HG03571 (cell line): ENCODE data around the gene N4BP2L1.

ENCODE experiments used
- ATAC-seq: cut with Tn5 transposase; IDR thresholded peaks from one replicate; pipeline ENCODE4 v1.9.1; 2021; ENCODE audit not compliant: unreplicated experiment

Gene N4BP2L1

GRCh38 chr13:32432856-32433255 lies 4.9 kb upstream of the N4BP2L1 start:
- no peak for ATAC-seq

- no peak for ATAC-seq
These were observed 3.4 kb upstream of the N4BP2L1 start for GRCh38 chr13:32431361-32431760.

GRCh38 chr13:32430018-32430747 lies 2.3 kb upstream of the N4BP2L1 start:
- ATAC-seq: no peak

- ATAC-seq: no peak
These were observed 1.5 kb upstream of the N4BP2L1 start for GRCh38 chr13:32429433-32429909.

- ATAC-seq: no peak
These were observed 877 bp upstream of the N4BP2L1 start for GRCh38 chr13:32428581-32429432.

- peak; percentile 17 for ATAC-seq
These were observed 709 bp downstream of the N4BP2L1 start for GRCh38 chr13:32426990-32427851.

GRCh38 chr13:32426191-32426989 lies 1.5 kb downstream of the N4BP2L1 start:
- peak; percentile 38 for ATAC-seq

- ATAC-seq: no peak
These were observed 2.8 kb downstream of the N4BP2L1 start for GRCh38 chr13:32425158-32425557.

- no peak for ATAC-seq
These were observed 4.3 kb downstream of the N4BP2L1 start for GRCh38 chr13:32423592-32423991.

GRCh38 chr13:32419862-32420261 lies 8.1 kb downstream of the N4BP2L1 start:
- ATAC-seq: no peak

GRCh38 chr13:32417995-32418394 lies 9.9 kb downstream of the N4BP2L1 start:
- ATAC-seq: no peak

- ATAC-seq: no peak
These were observed 12.9 kb downstream of the N4BP2L1 start for GRCh38 chr13:32415019-32415418.

- no peak for ATAC-seq
These were observed 13.3 kb downstream of the N4BP2L1 start for GRCh38 chr13:32414580-32414979.

- ATAC-seq: no peak
These were observed 14.6 kb downstream of the N4BP2L1 start for GRCh38 chr13:32413284-32413683.

GRCh38 chr13:32409561-32410421 lies 18.1 kb downstream of the N4BP2L1 start:
- no peak for ATAC-seq

GRCh38 chr13:32409001-32409313 lies 19.0 kb downstream of the N4BP2L1 start:
- no peak for ATAC-seq

- ATAC-seq: no peak
These were observed 19.5 kb downstream of the N4BP2L1 start for GRCh38 chr13:32408296-32409000.

GRCh38 chr13:32407854-32408253 lies 20.1 kb downstream of the N4BP2L1 start:
- ATAC-seq: peak; percentile 89

GRCh38 chr13:32403108-32403507 lies 24.8 kb downstream of the N4BP2L1 start:
- ATAC-seq: no peak
